Forelimb muscle (tissue), 1 donor: ENCODE measurements around the gene MME. TPM values are rescaled to one million over a fixed set of nuclear protein-coding genes. Genes with fewer than 3 reads are reported as not detected.
"Not testable (repeated sequence)": the region's sequence is repeated elsewhere in the genome, so short reads cannot be mapped to it uniquely, and the experiment has no call there.

Experiments
- DNase-seq: peaks from one replicate; pipeline ENCODE4 v3.0.0-alpha.2; 2013; ENCODE audit warnings: low read depth
- polyA plus RNA-seq: library from polyadenylated mRNA; unstranded; fragments of 120-200 nt; gene quantifications from one replicate; pipeline ENCODE4 v1.2.1, GENCODE V29; 2013; ENCODE audit not compliant: insufficient read length

Gene MME
- polyA plus RNA-seq, 1 donor: 7.7 TPM

DNA sequence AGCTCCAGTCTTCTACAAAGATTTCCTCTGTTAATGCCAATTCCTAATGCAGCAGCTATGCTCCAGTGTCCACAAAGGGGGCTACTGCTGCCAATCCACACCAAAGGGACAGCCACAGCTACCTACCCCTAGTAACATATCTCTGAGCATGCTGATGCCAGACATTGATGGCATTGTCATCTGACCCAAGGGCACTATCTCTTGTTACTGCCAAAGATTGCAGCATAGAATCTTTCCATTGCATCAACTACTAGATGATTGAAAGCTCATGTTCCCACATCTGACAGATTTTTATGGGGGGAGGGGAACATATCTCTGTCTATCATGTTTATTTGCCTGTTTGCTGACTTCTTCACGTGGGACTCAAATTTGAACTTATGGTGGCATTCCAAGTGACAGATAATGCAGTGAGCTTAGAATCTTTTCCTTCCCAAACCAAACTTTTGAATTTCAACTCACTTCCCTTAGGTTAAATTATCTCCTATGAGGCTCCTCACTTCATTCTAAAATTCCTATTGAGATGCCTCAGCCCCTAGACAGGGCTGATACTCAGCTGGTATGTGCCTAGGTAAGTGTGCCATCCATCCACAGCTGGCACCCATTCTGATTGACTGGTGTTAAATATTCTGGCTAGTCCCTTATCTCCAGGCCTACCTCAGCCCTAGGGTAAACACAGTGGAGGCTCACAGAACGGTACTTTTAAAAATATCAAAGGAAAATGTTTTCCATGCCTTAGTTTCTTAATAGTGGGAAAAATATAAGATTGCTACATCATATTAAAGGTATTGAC, 113.0 kb downstream of the MME start:
- DNase-seq: no peak

DNA sequence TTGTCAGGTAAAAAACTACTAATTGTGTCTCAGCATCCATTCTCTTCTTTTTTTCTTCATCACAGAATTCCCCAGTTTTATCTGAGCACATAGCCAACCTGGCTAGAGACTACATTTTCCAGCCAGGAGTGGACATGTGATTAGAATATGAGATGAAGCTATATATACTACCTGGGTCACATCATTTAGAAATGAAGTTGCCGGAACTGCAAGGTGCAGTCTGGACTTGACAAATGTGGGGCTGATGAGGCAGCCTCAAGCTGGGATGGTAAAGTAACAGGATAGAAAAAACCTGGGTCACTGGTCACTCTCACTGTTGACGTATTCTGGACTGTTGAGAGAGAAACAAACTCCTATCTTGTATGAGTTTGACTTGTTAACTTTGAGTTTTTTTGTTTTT, 113.7 kb downstream of the MME start:
- no peak for DNase-seq

DNA sequence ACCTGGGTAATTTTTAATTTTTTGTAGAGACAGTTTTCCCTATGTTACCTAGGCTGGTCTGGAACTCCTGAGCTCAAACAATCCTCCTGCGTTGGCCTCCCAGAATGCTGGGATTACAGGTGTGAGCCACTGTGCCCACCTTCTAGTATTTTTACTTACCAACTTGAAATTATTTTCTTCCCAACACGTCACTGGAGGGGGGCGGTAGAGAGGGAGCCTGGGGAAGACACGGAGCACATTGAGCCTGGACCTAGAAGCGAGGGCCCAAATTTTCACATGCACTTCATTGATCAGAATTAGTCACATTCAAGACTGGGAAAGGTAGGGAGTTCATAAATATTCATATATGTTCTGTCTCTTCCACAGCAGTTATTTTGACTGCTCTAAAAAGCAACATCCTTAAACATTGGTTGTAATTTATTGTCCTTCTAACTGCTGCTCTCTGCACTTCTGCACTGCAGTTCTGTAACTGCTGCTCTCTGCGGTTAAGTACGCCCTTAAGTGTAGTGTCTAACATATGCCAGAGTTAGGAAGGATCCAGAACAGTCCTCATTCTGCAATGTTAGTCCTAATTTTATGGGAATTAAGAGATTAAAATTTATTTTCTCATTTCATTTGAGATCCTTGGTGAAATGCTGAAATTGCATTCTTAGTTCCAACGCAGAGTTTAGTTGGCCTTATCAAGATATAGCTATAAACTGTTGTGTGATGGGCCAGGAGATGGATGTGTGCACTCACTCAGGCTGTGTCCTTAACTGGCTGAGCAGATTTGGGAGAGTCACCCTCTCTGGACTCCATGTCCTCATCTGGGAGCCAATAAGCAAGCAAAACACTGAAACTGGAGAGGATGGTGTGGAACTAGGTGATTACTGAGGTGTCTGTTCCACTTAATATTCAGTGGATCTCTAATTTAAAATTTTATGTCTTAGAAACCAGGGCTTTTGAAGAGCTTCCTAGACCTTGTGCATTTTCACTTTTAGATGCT, 115.1 kb downstream of the MME start:
- no peak for DNase-seq

DNA sequence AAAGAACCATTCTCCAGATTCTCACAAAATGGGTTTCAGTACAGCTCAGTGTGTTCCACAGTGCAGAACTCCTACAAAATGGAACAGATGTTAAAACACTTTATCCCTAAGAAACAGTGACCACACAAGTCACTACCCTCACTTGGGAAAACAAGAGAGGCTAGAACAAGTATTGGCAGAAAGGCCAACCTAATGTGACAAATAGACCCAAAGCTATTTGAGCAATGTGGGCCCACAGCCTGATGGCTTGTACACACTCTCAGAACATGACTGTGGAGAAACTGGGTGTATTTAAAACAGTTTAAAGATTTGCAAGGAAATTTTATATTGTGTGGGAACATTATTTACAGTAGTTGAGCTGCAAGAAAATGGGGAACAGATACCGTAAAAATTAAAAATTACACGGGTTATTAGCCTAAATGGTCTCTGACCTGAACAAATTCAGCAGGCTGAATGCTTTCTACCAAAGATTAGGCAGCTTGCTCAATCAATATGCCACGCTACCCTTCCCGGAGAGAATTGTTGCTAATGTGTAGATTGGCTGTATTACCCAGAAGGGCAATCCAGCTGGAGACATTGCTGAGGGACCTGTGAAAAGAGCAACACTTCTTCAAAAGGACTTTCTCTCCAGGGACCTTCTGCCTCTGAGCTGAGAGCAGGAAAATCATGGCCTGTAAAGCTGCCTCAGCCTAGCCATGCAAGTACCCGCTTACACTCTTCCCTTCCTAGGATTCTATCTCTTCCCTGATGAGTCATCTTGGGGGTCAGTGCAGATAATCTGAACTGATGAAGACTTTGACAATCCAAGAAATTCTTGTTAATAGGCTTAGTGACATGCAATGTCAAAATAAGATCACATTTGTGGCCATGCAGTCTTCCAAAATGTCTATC, 116.3 kb downstream of the MME start:
- DNase-seq: no peak

DNA sequence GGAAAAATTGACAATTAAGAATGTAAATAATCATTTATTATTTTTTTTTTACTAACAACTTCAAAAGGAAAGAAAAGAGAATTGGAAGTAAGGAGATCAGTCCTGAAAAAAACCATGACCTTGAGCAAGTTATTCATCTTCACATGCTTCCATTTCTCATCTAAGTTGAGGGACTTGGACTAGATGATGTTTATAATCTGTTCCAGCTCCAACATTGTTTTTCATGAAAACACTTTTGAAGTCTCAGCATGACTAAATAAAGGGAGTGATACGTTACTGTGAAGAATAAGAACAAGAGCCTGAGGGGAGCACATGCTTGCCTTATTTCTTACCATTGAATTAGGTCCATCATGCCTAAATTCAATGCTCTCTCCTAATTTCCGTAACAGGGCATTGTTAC, 117.7 kb downstream of the MME start:
- no peak for DNase-seq

DNA sequence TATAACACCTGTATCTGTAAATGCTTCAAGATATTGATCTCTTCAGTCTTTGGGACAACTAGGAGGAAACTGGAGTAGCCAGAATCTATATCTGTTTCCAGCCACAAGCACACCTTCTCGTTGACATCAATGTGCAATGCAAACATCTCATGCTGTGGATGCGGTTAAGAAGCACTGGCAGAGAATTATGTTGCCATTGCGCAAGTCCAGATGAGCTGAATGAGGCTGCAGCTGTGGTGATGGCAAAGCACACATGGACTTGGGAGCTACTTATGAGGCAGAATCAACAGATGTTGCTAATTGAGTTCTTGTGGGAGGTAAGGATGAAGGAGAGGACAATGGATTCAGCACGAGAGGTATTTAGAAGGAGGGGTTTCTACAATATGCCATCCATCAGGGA, 122.5 kb downstream of the MME start:
- DNase-seq: no peak

DNA sequence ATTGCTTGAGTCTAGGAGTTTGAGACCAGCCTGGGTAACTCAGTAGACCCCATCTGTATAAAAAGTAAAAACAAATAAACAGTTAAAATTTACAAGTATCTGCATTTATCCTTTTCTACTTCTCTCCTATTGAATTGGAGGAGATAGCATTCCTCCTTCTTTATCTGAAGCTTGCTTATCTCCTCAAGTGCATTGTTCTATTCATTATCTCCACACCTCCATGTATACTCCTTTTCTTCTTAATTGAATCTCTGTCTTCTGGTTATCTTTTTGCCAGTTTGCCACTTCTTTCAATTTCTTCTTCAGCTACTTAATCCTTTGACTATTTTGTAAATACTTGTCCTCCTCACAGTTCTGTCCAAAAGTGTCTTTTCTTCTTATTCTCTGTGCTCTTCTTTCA, 124.7 kb downstream of the MME start:
- no peak for DNase-seq

DNA sequence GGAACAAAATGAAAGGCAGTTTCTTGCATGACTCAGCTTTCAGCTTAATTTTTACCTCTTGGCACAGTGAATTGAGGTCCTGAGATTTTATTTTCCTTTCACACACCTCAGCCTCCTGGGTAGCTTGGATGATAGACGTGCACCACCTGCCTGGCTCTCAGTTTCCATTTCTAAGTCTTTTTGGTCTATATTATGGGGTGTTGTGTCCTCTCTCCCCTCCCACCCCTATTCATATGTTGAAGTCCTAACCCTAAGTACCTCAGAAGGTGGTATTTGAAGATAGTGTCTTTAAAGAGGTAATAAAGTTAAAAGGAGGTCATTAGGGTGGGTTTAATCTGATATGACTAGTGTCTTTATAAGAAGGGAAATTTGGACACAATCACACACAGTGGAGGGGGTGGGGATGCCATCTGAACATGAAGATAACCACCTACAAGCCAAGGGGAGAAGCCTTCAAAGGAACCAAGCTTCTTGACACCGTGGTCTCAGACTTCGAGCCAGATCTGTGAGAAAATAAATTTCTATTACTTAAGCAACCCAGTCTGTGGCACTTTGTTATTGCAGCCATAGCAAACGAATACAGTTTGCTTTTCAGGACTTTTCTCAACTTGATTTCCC, 128.2 kb downstream of the MME start:
- no peak for DNase-seq

DNA sequence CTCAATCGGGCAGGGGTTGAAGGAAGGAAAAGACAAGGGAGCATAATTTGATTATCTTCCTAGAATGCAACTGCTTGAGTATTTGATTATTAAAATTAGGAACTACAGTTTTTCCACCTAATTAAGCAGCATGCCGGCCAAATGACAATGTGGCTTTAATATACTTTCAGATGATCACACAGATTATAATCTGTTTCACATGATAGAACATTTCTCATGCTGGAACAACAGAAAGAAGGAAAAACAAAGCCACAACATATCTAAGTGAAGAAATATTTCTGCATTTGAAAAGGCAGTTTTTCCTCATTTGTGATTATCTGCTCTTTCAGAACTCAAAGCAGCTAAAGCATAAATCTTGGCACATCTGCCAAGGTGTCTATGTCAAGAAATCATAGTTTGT, 130.6 kb downstream of the MME start:
- no peak for DNase-seq

DNA sequence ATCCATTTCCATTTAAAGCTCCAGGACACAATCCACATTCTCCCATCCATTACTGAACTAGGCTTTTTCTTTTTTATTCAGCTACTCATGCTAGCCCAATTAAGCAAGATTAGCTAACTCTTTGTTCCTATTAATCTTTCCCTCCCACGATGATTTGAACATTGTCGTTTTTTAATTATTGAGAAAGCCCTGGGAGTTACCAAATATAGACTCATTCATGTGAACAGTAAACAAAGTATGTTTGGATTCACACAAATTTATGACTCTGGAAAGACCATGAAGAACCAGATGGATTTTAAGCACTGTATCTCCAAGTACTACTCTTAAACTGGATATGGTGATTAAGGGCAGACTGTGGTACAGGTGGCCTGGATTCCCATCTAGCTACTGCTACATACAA, 131.1 kb downstream of the MME start:
- DNase-seq: no peak

DNA sequence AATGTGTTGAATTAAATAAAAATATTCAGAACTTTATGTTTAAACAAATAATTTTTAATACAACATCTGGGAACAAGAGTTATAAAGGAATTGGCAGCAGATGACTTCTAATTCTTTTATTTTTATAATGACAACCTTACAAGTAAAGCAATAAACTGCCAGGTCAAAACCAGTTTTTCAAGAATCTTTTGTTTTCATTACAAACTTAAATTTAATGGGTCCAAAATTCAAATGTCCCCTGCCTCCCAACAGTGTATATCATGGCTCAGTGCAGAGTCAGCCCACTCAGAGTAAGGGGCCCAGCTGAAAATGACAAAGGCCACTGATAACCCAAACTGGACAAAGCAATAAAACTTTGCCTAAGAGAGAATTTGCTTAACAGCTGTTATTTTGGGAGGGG, 131.8 kb downstream of the MME start:
- DNase-seq: no peak

DNA sequence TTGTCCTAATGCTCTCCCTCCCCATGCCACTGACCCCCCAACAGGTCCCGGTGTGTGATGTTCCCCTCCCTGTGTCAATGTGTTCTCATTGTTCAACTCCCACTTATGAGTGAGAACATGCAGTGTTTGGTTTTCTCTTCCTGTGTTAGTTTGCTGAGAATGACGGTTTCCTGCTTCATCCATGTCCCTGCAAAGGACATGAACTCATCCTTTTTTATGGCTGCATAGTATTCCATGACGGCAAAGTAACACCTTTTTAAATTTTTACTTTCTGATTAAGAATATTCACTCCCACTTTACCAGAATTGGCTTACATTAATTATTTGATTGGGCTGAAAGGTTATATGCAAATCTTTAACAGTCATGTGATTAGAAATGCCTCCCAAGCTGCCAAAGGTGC, 135.9 kb downstream of the MME start:
- not testable (repeated sequence) for DNase-seq

DNA sequence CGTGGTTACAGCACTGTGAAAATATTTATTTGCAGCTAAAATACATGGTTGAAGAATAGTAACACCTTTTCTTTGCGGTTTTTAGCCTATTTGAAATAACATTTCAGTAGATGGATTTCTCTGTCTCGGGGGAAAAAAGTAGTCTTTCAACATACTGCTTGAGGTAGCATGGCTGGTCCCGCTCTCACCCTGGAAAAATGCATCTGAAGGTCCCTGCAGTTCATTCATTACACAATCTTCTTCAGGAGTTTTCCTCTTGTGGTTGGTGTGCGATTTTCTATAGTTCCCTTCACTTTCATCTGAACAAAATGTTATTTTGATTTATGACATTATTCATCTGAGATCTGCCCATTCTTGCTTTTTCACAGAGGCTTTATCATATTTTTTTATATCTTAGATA, 137.5 kb downstream of the MME start:
- DNase-seq: no peak

DNA sequence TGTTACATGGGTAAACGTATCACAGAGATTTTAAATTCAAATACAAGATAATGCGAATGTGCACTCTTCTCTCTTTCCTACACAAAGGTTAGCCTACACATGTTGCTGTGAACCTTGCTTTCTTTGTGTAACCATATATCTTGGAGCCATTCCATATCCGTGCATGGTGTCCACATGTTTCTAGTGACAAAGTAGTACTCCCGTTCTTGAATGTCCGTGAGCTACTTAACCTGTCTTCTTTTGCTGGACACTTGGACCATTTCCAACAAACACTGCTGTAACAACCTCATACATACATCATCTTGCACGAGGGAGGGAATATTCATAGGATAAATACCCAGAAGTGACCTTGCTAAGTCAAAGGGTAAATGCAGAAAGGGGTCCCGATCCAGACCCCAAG, 138.3 kb downstream of the MME start:
- no peak for DNase-seq

DNA sequence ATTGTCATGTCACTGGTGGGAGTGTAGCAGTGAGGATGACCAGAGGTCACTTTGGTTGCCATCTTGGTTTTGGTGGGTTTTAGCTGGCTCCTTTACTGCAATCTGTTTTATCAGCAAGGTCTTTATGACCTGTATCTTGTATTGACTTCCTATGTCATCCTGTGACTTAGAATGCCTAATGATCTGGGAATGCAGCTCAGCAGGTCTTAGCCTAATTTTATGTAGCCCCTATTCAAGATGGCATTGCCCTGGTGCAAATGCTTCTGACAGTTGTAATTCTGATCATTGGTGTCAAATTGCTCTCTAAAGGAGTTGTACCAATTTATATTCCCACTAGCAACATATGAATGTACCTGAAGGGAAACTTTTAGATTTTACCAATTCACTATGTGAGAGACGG, 139.0 kb downstream of the MME start:
- DNase-seq: no peak

DNA sequence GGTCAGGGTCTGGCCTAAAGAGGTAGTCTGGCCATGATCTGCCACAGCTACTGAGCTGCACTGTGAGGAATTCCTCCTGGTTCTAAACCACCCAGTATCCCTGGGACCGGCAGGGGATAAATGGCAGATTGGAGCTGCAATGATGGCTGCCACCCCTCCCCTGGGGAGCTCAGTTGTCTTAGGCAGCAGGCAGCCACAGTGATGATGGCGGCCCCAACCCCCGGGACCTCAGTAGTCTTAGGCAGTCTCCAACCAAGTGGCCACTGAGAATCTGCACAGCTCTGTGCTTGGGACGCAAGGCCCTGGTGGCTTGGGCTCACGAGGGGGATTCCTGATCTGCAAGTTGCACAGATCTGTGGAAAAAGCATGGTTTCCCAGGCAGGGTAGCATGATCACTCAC, 145.3 kb downstream of the MME start:
- no peak for DNase-seq

DNA sequence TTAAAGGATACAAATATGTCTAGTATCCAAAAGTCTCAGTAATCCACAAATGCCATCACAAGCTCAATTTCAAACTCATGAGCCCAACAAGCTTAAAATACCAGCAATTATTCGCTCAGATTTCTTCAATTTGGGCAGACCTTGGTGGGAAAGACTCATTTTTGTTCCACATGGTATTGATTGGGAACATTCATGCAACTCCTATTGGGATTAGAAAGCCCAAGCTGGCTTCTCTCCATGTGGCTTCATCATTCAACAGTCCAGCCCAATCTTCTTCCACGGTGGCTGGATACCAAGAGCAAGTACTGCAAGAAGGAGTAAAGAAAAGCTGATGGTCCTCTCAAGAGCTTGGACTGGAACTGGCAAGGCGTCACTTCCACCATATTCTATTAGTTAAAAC, 147.0 kb downstream of the MME start:
- no peak for DNase-seq

DNA sequence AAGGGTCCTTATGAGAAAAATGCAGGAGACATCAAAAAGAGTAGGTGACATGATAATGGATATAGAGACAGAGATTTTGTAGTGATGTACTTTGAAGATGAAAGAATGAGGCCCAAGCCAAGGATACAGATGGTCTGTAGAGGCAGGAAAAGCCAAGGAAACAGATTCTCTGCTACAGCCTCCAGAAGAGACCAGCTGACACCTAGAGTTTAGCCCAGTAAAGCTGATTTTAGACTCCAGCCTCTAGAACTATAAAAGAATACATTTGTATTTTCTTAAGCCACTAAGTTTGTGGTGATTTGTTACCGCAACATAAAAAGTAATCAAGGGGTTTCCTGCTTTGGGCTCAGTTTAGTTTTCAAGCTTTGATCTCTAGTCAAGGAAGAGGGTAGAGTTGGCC, 148.6 kb downstream of the MME start:
- no peak for DNase-seq

DNA sequence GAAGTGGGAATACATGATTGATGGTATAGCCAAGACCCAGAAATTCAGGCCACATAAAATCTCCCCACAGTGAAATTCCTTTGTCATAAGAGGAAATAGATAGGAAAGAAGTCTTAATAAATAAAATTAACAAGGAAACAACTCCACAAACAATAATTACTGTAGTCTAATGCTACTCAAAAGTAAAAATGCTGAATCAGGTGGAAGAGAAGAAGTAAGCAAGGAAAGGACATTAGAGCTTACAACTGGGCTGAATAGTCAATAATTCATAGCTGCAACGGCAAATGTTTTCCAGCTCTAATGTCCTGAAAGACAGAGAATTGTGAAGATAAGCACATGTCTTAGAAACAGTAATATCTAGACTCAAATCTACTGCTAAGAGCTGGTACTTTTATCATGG, 149.0 kb downstream of the MME start:
- no peak for DNase-seq

DNA sequence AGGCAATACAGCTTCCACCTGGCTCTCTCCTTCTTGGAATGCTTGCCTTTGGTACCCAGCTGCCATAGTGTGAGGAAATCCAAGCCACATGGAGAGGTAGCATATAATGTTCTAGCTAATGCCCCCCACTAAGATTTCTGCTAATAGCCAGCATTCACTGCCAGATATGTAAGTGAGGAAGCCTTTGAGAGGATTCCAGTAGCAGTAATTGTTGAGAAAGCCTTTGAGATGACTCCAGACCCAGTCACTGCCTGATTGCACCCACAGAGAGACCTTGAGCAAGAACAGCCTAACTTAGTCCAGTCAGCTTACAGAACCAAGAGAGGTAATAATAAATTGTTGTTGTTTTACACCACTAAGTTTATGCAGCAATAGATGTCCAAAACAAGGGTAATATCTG, 150.3 kb downstream of the MME start:
- DNase-seq: no peak

DNA sequence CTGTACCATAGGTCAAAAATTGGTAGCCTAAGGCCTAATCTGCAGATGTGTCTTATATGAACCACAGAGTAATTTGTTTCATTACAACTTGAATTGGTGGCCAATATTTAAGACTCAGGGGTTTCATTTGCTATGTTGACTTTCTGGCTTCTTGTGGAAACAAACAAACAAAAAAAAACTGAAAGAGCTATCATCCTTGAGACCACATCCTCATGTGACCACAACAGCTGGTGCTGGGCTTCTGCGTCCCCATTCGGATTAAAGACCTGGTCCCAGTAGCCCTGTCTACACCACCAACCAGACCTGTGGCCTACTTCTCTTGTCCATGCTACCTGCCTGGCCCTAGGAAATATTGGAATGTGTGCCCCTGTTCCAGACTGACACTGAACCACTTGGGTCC, 151.7 kb downstream of the MME start:
- no peak for DNase-seq

DNA sequence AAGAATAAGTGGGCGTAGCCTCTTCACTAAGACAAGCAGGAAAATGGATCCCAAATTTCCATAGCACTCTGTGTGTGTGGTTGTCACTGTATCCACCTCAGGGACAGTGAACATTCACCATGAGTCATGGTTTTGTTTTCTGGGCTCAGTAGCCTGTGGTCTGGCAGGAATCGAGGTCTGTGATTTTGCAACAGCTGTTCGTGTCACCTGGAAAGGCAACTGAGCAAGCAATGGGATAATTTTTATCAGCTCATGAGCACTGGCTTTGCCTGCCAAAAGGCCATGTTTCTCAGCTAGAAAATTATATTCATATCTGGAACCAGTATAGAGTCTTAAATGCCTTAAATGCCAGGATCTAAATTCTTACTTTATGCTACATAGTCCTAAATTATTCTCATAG, 152.5 kb downstream of the MME start:
- peak; percentile 89 for DNase-seq
